Posterior cingulate gyrus (tissue), 11 donors: Measurements from ENCODE around the gene RPP25L.

Source experiments
- DNase-seq, 10 donors: peaks; one replicate each; pipeline versions ENCODE4 v3.0.0 to v3.0.0-alpha.2; 2020 to 2021; ENCODE audit warnings: mixed read lengths in 3 of 10
- intact Hi-C: fragments of 100-400 bp; cut with DNase I; formaldehyde crosslinking; loops from one replicate; pipeline ENCODE4 v1.15.1; 2023

RPP25L gene

GRCh38 chr9:34574571-34574970 is 37.3 kb downstream of the RPP25L start:
- peak in 1 of 10 donors; percentile 0 for DNase-seq
- intact Hi-C loops: no loop called here

- intact Hi-C loops: no loop called here
- DNase-seq: no peak
These were observed 38.1 kb downstream of the RPP25L start for GRCh38 chr9:34573599-34574325.

- no peak for DNase-seq
- intact Hi-C loops: no loop called here
These were observed 39.3 kb downstream of the RPP25L start for GRCh38 chr9:34572628-34573027.

GRCh38 chr9:34572092-34572491 is 39.8 kb downstream of the RPP25L start:
- DNase-seq: no peak
- intact Hi-C loops: no loop called here

GRCh38 chr9:34571481-34571810 is 40.5 kb downstream of the RPP25L start:
- DNase-seq: no peak
- intact Hi-C loops: no loop called here

- intact Hi-C loops: no loop called here
- peak in 1 of 10 donors; percentile 30 for DNase-seq
These were observed 41.0 kb downstream of the RPP25L start for GRCh38 chr9:34570809-34571480.

GRCh38 chr9:34570376-34570775 is 41.5 kb downstream of the RPP25L start:
- no peak for DNase-seq
- intact Hi-C loops: no loop called here

- intact Hi-C loops: no loop called here
- DNase-seq: peak in 1 of 10 donors; percentile 47
These were observed 43.1 kb downstream of the RPP25L start for GRCh38 chr9:34568774-34569173.

GRCh38 chr9:34568133-34568532 is 43.8 kb downstream of the RPP25L start:
- intact Hi-C loops: no loop called here
- DNase-seq: peak in 1 of 10 donors; percentile 55

GRCh38 chr9:34566972-34567371 is 44.9 kb downstream of the RPP25L start:
- intact Hi-C loops: no loop called here
- peak in 2 of 10 donors; percentile 8 to 61 for DNase-seq

- intact Hi-C loops: no loop called here
- DNase-seq: peak in 1 of 10 donors; percentile 60
These were observed 45.6 kb downstream of the RPP25L start for GRCh38 chr9:34566322-34566721.

- DNase-seq: no peak
- intact Hi-C loops: no loop called here
These were observed 46.0 kb downstream of the RPP25L start for GRCh38 chr9:34565856-34566255.

- DNase-seq: peak in 1 of 10 donors; percentile 74
- intact Hi-C loops: no loop called here
These were observed 47.3 kb downstream of the RPP25L start for GRCh38 chr9:34564617-34565016.

GRCh38 chr9:34563262-34563661 is 48.6 kb downstream of the RPP25L start:
- intact Hi-C loops: no loop called here
- peak in 2 of 10 donors; percentile 29 to 48 for DNase-seq

- intact Hi-C loops: no loop called here
- peak in 1 of 10 donors; percentile 32 for DNase-seq
These were observed 49.7 kb downstream of the RPP25L start for GRCh38 chr9:34562135-34562745.

GRCh38 chr9:34560599-34561214 is 51.2 kb downstream of the RPP25L start:
- intact Hi-C loops: no loop called here
- DNase-seq: peak in 2 of 10 donors; percentile 51 to 64
